ENCODE results near the gene TRIO. TPM values are rescaled to one million over a fixed set of nuclear protein-coding genes. Genes with fewer than 3 reads are reported as not detected.

TRIO gene
- polyA plus RNA-seq, 1 donor (not counting 4 experiments of a cell fraction or from before 2014, with no cell fraction given): 57.2 TPM

- peaks cover 6% of the 10 kb centered on the region for H3K4me1 ChIP-seq (ENCODE audit: control insufficient read depth, extremely low read depth, insufficient read depth, low read length)
- no peak overlapping the region for H3K27ac ChIP-seq (ENCODE audit: control insufficient read depth, insufficient read depth, low read length)
- H3K4me3 ChIP-seq (ENCODE audit: control insufficient read depth in 2 of 3, extremely low read depth in 1 of 3, insufficient read depth in 2 of 3, low read depth in 1 of 3, low read length in 3 of 3): no peak overlapping the region
- H2AFZ ChIP-seq (ENCODE audit: control insufficient read depth, low read length): no peak overlapping the region
- DNase-seq (ENCODE audit: low read depth, low spot score) (no peak), FAIRE-seq (no peak)
- H3K9me3 ChIP-seq (ENCODE audit: control insufficient read depth, low read depth, low read length): no peaks in the 10 kb centered on the region
- H3K79me2 ChIP-seq (ENCODE audit: control insufficient read depth, insufficient read depth, low read length): peaks cover 40% of the 10 kb centered on the region
- H4K20me1 ChIP-seq (ENCODE audit: control insufficient read depth, extremely low read depth, insufficient read depth, low read length): peaks cover 4% of the 10 kb centered on the region
- peaks cover 20 to 28% of the 10 kb centered on the region in 2 experiments for H3K36me3 ChIP-seq (ENCODE audit: control insufficient read depth in 2 of 2, extremely low read depth in 1 of 2, insufficient read depth in 2 of 2, low read length in 2 of 2)
- no peak for TF ChIP-seq CTCF (optimal IDR thresholded peaks at IDR 0.05 in 1 of 3, IDR thresholded peaks at IDR 0.05 in 1 of 3, conservative IDR thresholded peaks at IDR 0.05 in 1 of 3; ENCODE audit: extremely low read depth in 1 of 3, insufficient read depth in 2 of 3, low read length in 3 of 3)
- TF ChIP-seq EZH2 (IDR thresholded peaks at IDR 0.05; ENCODE audit: low read length): no peak
- dilution Hi-C loops (cut with MboI; ENCODE audit: extremely low pct_ligation_motif_present, low sequenced_read_pairs): no loop called here
- peaks cover 2% of the 10 kb centered on the region for H3K9me1 ChIP-seq (ENCODE audit: control insufficient read depth, extremely low read depth, insufficient read depth, low read length)
- H3K4me2 ChIP-seq (ENCODE audit: control insufficient read depth, extremely low read depth, insufficient read depth, low read depth, low read length): no peak overlapping the region
- no peaks in the 10 kb centered on the region for H3K27me3 ChIP-seq (ENCODE audit: control insufficient read depth, extremely low read depth, insufficient read depth, low read length)
- no peak overlapping the region for H3K9ac ChIP-seq (ENCODE audit: control insufficient read depth, extremely low read depth, insufficient read depth, low read length)
These were observed 210.8 kb downstream of the TRIO start for GRCh38 chr5:14353726-14354474.

GRCh38 chr5:14355391-14355790 is 212.2 kb downstream of the TRIO start:
- peaks cover 37% of the 10 kb centered on the region for H3K79me2 ChIP-seq (ENCODE audit: control insufficient read depth, insufficient read depth, low read length)
- H3K4me2 ChIP-seq (ENCODE audit: control insufficient read depth, extremely low read depth, insufficient read depth, low read depth, low read length): no peak overlapping the region
- H3K9ac ChIP-seq (ENCODE audit: control insufficient read depth, extremely low read depth, insufficient read depth, low read length): no peak overlapping the region
- peaks cover 2% of the 10 kb centered on the region for H3K9me1 ChIP-seq (ENCODE audit: control insufficient read depth, extremely low read depth, insufficient read depth, low read length)
- no peaks in the 10 kb centered on the region for H3K9me3 ChIP-seq (ENCODE audit: control insufficient read depth, low read depth, low read length)
- DNase-seq (ENCODE audit: low read depth, low spot score) (no peak), FAIRE-seq (no peak)
- H3K4me1 ChIP-seq (ENCODE audit: control insufficient read depth, extremely low read depth, insufficient read depth, low read length): no peaks in the 10 kb centered on the region
- no peaks in the 10 kb centered on the region for H3K27me3 ChIP-seq (ENCODE audit: control insufficient read depth, extremely low read depth, insufficient read depth, low read length)
- H3K4me3 ChIP-seq (ENCODE audit: control insufficient read depth in 2 of 3, extremely low read depth in 1 of 3, insufficient read depth in 2 of 3, low read depth in 1 of 3, low read length in 3 of 3): no peak overlapping the region
- TF ChIP-seq EZH2 (IDR thresholded peaks at IDR 0.05; ENCODE audit: low read length): no peak
- no peak for TF ChIP-seq CTCF (optimal IDR thresholded peaks at IDR 0.05 in 1 of 3, IDR thresholded peaks at IDR 0.05 in 1 of 3, conservative IDR thresholded peaks at IDR 0.05 in 1 of 3; ENCODE audit: extremely low read depth in 1 of 3, insufficient read depth in 2 of 3, low read length in 3 of 3)
- peaks cover 28 to 29% of the 10 kb centered on the region in 2 experiments for H3K36me3 ChIP-seq (ENCODE audit: control insufficient read depth in 2 of 2, extremely low read depth in 1 of 2, insufficient read depth in 2 of 2, low read length in 2 of 2)
- peaks cover 4% of the 10 kb centered on the region for H4K20me1 ChIP-seq (ENCODE audit: control insufficient read depth, extremely low read depth, insufficient read depth, low read length)
- H3K27ac ChIP-seq (ENCODE audit: control insufficient read depth, insufficient read depth, low read length): no peak overlapping the region
- dilution Hi-C loops (cut with MboI; ENCODE audit: extremely low pct_ligation_motif_present, low sequenced_read_pairs): no loop called here
- H2AFZ ChIP-seq (ENCODE audit: control insufficient read depth, low read length): no peak overlapping the region

All from keratinocyte (primary cell).